Measurements from ENCODE around the gene NAGPA. TPM values are rescaled to one million over a fixed set of nuclear protein-coding genes. Genes with fewer than 3 reads are reported as not detected.

Gene NAGPA
- total and polyA plus RNA-seq, 2 of the 8 experiments (the other 6 are each of a cell fraction or from before 2014, with no cell fraction given), result 10.1 to 13.2 TPM

DNA sequence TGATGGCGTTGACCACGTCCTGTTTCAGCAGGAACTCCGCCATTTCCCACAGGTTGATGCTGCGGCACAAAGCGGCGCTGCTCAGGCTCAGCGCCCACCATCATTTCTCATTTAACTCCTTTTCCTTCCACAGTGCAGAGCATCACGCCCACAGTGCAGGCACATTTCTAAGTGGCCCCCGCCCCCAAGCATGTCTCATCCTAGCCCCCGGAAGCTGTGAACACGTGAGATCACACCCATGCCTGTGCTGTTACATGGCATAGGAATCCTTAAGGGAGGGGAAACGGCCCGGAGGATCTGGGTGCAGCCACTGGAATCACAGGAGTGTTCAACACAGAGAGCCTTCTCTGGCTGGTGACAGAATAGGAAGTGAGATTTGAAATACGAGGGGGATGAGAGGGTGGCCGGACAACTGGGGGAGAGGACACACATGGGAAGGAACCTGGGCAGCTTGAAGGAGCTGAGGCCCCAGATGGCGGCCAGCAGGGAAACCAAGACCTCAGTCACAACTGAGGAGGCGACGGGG is 4.7 kb downstream of the NAGPA start:
- no peak for DNase-seq (ENCODE audit: low read depth in 1 of 2, low spot score in 2 of 2)
- Histone ChIP-seq H3K27me3 (replicated peaks in 1 of 4; ENCODE audit: control insufficient read depth in 3 of 4, extremely low read depth in 1 of 4, insufficient read depth in 3 of 4, low read length in 3 of 4) (peaks cover 0 to 6% (median 5%) of the 10 kb centered on the region in 4 experiments; a peak in 3 of 7 replicates), H3K4me2 (ENCODE audit: insufficient read depth in 1 of 2, low read depth in 2 of 2, low read length in 2 of 2) (no peak overlapping the region), H3K56ac (replicated peaks; ENCODE audit: insufficient read length, low read depth, low read length) (no peak overlapping the region), H2BK120ac (replicated peaks; ENCODE audit: low read depth, low read length) (no peak overlapping the region), H3K4me1 (replicated peaks in 1 of 4; ENCODE audit: control insufficient read depth in 3 of 4, insufficient read depth in 4 of 4, low read length in 3 of 4) (peaks cover 0 to 9% (median 2%) of the 10 kb centered on the region in 4 experiments; a peak in 6 of 7 replicates), H3K79me2 (ENCODE audit: control insufficient read depth in 1 of 2, insufficient read depth in 2 of 2, low read length in 2 of 2) (no peaks in the 10 kb centered on the region), H3K18ac (ENCODE audit: extremely low read depth, low read length) (no peak overlapping the region), H2BK5ac (ENCODE audit: low read depth, low read length) (no peak overlapping the region), H2BK20ac (ENCODE audit: low read length) (no peak overlapping the region), H2AK5ac (ENCODE audit: low read depth, low read length) (no peak overlapping the region), H3K14ac (ENCODE audit: insufficient read length) (no peak overlapping the region), H3K23ac (ENCODE audit: insufficient read length) (no peak overlapping the region), H2BK12ac (ENCODE audit: low read depth, low read length) (no peak overlapping the region), H3K36me3 (ENCODE audit: control insufficient read depth in 2 of 4, insufficient read depth in 4 of 4, low read length in 3 of 4) (no peaks in the 10 kb centered on the region), H3K9ac (replicated peaks in 1 of 4; ENCODE audit: extremely low read depth in 1 of 4, low read depth in 3 of 4, low read length in 3 of 4) (no peak overlapping the region), H3K9me3 (ENCODE audit: insufficient read depth in 2 of 2, low read depth in 1 of 2, low read length in 1 of 2) (no peaks in the 10 kb centered on the region), H3K27ac (ENCODE audit: low read depth, low read length) (no peak overlapping the region), H2AFZ (ENCODE audit: low read length) (no peak overlapping the region), H4K8ac (ENCODE audit: extremely low read depth, insufficient read depth, low read length) (no peak overlapping the region), H4K91ac (replicated peaks; ENCODE audit: insufficient read length, low read length) (no peak overlapping the region), H3K23me2 (ENCODE audit: low read depth, low read length) (peaks cover 10% of the 10 kb centered on the region), H4K20me1 (replicated peaks in 1 of 2; ENCODE audit: control insufficient read depth in 1 of 2, insufficient read depth in 2 of 2, low read length in 2 of 2) (no peaks in the 10 kb centered on the region), H3K4ac (replicated peaks; ENCODE audit: insufficient read length, low read depth, low read length) (no peak overlapping the region), H4K5ac (ENCODE audit: insufficient read length, low read depth, low read length) (no peak overlapping the region), H3K4me3 (ENCODE audit: extremely low read depth in 1 of 4, insufficient read depth in 2 of 4, low read depth in 3 of 4, low read length in 4 of 4) (no peak overlapping the region), H2BK15ac (ENCODE audit: low read length) (no peak overlapping the region), H3K79me1 (ENCODE audit: low read depth, low read length) (no peaks in the 10 kb centered on the region)
- TF ChIP-seq TAF1 (IDR thresholded peaks at IDR 0.05; ENCODE audit: low read depth, low read length), result no peak
- TF ChIP-seq, protein P1, sequence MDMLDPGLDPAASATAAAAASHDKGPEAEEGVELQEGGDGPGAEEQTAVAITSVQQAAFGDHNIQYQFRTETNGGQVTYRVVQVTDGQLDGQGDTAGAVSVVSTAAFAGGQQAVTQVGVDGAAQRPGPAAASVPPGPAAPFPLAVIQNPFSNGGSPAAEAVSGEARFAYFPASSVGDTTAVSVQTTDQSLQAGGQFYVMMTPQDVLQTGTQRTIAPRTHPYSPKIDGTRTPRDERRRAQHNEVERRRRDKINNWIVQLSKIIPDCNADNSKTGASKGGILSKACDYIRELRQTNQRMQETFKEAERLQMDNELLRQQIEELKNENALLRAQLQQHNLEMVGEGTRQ (IDR thresholded peaks at IDR 0.05; ENCODE audit: low read length), result no peak
- TF ChIP-seq NRF1 (IDR thresholded peaks at IDR 0.05; ENCODE audit: low read depth, low read length), result no peak
- TF ChIP-seq JUN (IDR thresholded peaks at IDR 0.05; ENCODE audit: low read depth, low read length), result no peak
- TF ChIP-seq, protein P2, sequence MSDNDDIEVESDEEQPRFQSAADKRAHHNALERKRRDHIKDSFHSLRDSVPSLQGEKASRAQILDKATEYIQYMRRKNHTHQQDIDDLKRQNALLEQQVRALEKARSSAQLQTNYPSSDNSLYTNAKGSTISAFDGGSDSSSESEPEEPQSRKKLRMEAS (IDR thresholded peaks at IDR 0.05), result no peak
- TF ChIP-seq RBBP5 (IDR thresholded peaks at IDR 0.05; ENCODE audit: borderline replicate concordance, low read depth, low read length), result no peak
- no peak for TF ChIP-seq PHF8 (conservative IDR thresholded peaks at IDR 0.05; ENCODE audit: low read depth, low read length)
- no peak for TF ChIP-seq FOSL1 (IDR thresholded peaks at IDR 0.05; ENCODE audit: insufficient read depth, low read depth, low read length)
- TF ChIP-seq RXRA (IDR thresholded peaks at IDR 0.05; ENCODE audit: insufficient read depth, low read depth, low read length), result no peak
- TF ChIP-seq CBX8 (IDR thresholded peaks at IDR 0.05; ENCODE audit: borderline replicate concordance, low read depth, low read length), result no peak
- FAIRE-seq, result no peak
- CTCF ChIA-PET (ENCODE audit: partially characterized antibody), result interaction anchor here (1.2 to 4.1 kb wide), 2 partner anchors 10 to 28 kb away, joined by 3 to 25 read pairs; no protein-coding TSS in a partner anchor
- WGBS, 2 experiments (ENCODE audit: extremely low coverage in 1 of 2, insufficient coverage in 1 of 2, insufficient read length in 1 of 2, insufficient replicate concordance in 2 of 2, low coverage in 1 of 2, low lambda C conversion rate in 2 of 2, missing lambda C conversion rate in 1 of 2), result 92% methylated on average over 18 of the region's 18 CpGs; no CpG with 5 or more reads in 1 of the 2 experiments
- POLR2A ChIA-PET (ENCODE audit: partially characterized antibody), result no interaction called here

All from H1 (cell line).